H1 (cell line): ENCODE results near the gene NHEJ1. TPM values are rescaled to one million over a fixed set of nuclear protein-coding genes. Genes with fewer than 3 reads are reported as not detected.

Experiments
- CEBPB ChIP-seq: IDR thresholded peaks from 2 replicates; pipeline ENCODE4 v1.6.1; 2012; ENCODE audit warnings: low read depth, low read length
- E2F6 ChIP-seq: IDR thresholded peaks from 2 replicates; pipeline ENCODE4 v1.6.1; 2012; ENCODE audit warnings: inconsistent platforms
- POU5F1 ChIP-seq: IDR thresholded peaks from 2 replicates; pipeline ENCODE4 v1.6.1; 2011; ENCODE audit warnings: low read depth, mild to moderate bottlenecking, low read length, moderate library complexity
- SUZ12 ChIP-seq: fragments of 200-600 bp; sonication (generic); IDR thresholded peaks from 2 replicates; pipeline ENCODE4 v1.6.1; 2012; ENCODE audit warnings: mild to moderate bottlenecking, inconsistent platforms, low read length, moderate library complexity, mixed read lengths
- polyA plus RNA-seq, 7 experiments: library from polyadenylated mRNA; depleted of rRNA in 3 of 7; stranded (reverse) in 5 of 7; unstranded in 2 of 7; fragments of >200 nt in 5 of 7; fragments of 200-250 nt in 2 of 7; gene quantifications; 1 replicate in 5 of 7; 2 replicates in 1 of 7; 4 replicates in 1 of 7; pipeline versions ENCODE4 v1.2.1 to v1.2.3, GENCODE V29; 2011 to 2013; ENCODE audit warnings: missing spikeins in 2 of 7, mixed read lengths in 2 of 7
- total RNA-seq: library from RNA; stranded (reverse); fragmentation: NEBNext Ultra II Directional; extraction: Animal tissue kit (Norgen Biotek cat#: 25700); gene quantifications from 2 replicates; pipeline ENCODE4 v1.2.1, GENCODE V29; 2021

NHEJ1 gene
- total and polyA plus RNA-seq, 2 of the 8 experiments (the other 6 are each of a cell fraction or from before 2014, with no cell fraction given) = 22.7 to 24.1 TPM

GRCh38 chr2:219207884-219208740 lies 47.5 kb upstream of the NHEJ1 start (continued):
- no peak for TF ChIP-seq POU5F1
- no peak for TF ChIP-seq E2F6
- TF ChIP-seq CEBPB = no peak
- no peak for TF ChIP-seq SUZ12
